HepG2 (cell line): Measurements from ENCODE around the gene CLEC10A. TPM values are rescaled to one million over a fixed set of nuclear protein-coding genes. Genes with fewer than 3 reads are reported as not detected.
A peak's percentile ranks its signal among the peaks of the same experiment; 100 is the strongest.

Source experiments
- AKAP8 ChIP-seq: sonication (generic); formaldehyde crosslinking; IDR thresholded peaks from 2 replicates; pipeline ENCODE4 v1.5.1; 2020; ENCODE audit warnings: mild to moderate bottlenecking, missing genetic modification reagents
- ASH2L ChIP-seq: fragments of 300-600, 200-600 bp; sonication (generic); IDR thresholded peaks from 2 replicates; pipeline ENCODE4 v1.7.0; 2017; ENCODE audit warnings: low read depth, mild to moderate bottlenecking, moderate library complexity, mixed read lengths, low read length; ENCODE audit not compliant: insufficient read length
- ATF4 ChIP-seq, 2 experiments: fragments of 450-650 bp in 1 of 2; sonication (generic) in 1 of 2; formaldehyde crosslinking; IDR thresholded peaks; 2 replicates each; pipeline versions ENCODE4 v1.5.0 to v1.8.0; 2020 to 2022; ENCODE audit warnings: mild to moderate bottlenecking in 1 of 2, missing genetic modification reagents in 1 of 2
- E2F5 ChIP-seq: sonication (generic); formaldehyde crosslinking; conservative IDR thresholded peaks from 2 replicates; pipeline ENCODE4 v1.4.0; 2020; ENCODE audit warnings: missing genetic modification reagents
- ERF ChIP-seq: IDR thresholded peaks from 2 replicates; pipeline ENCODE4 v1.6.1; 2018; ENCODE audit warnings: missing biosample characterization, missing genetic modification reagents
- HNF4A ChIP-seq: sonication (generic); formaldehyde crosslinking; IDR thresholded peaks from 2 replicates; pipeline ENCODE4 v1.4.0; 2020; ENCODE audit warnings: missing genetic modification reagents
- HNRNPK ChIP-seq: fragments of 200-400 bp; formaldehyde crosslinking; IDR thresholded peaks from 2 replicates; pipeline ENCODE4 v1.6.1; 2018; ENCODE audit warnings: low read length, low read depth, moderate library complexity, mild to moderate bottlenecking; ENCODE audit not compliant: poor library complexity, severe bottlenecking
- KDM2A ChIP-seq: sonication (generic); formaldehyde crosslinking; IDR thresholded peaks from 2 replicates; pipeline ENCODE4 v1.4.0; 2020; ENCODE audit warnings: low read depth, missing genetic modification reagents, borderline replicate concordance
- KMT2A ChIP-seq: sonication (generic); formaldehyde crosslinking; IDR thresholded peaks from 2 replicates; pipeline ENCODE4 v1.4.0; 2020; ENCODE audit warnings: missing genetic modification reagents
- ONECUT2 ChIP-seq: sonication (generic); formaldehyde crosslinking; IDR thresholded peaks from 2 replicates; pipeline ENCODE4 v1.4.0; 2020; ENCODE audit warnings: missing genetic modification reagents
- SNAI1 ChIP-seq: sonication (generic); formaldehyde crosslinking; IDR thresholded peaks from 2 replicates; pipeline ENCODE4 v1.5.0; 2020; ENCODE audit warnings: mild to moderate bottlenecking, missing genetic modification reagents, borderline replicate concordance
- SOX13 ChIP-seq, 3 experiments: fragments of 450-650 bp in 1 of 3; sonication (generic) in 1 of 3; formaldehyde crosslinking in 1 of 3; IDR thresholded peaks in 2 of 3; conservative IDR thresholded peaks in 1 of 3; 2 replicates each; pipeline versions ENCODE4 v1.5.0 to v1.6.1; 2016 to 2020; ENCODE audit warnings: antibody characterized with exemption in 1 of 3, mild to moderate bottlenecking in 1 of 3, missing compliant biosample characterization in 1 of 3, missing genetic modification reagents in 1 of 3, moderate library complexity in 1 of 3
- ZBTB34 ChIP-seq: sonication (generic); formaldehyde crosslinking; IDR thresholded peaks from 2 replicates; pipeline ENCODE4 v1.8.0; 2022; ENCODE audit warnings: mild to moderate bottlenecking, missing genetic modification reagents
- ZNF280B ChIP-seq: sonication (generic); formaldehyde crosslinking; IDR thresholded peaks from 2 replicates; pipeline ENCODE4 v1.5.0; 2020; ENCODE audit warnings: missing genetic modification reagents, mild to moderate bottlenecking, borderline replicate concordance
- ZNF282 ChIP-seq: fragments of 450-650 bp; IDR thresholded peaks from 2 replicates; pipeline ENCODE4 v1.6.1; 2018; ENCODE audit not compliant: partially characterized antibody
- ZNF430 ChIP-seq: sonication (generic); formaldehyde crosslinking; IDR thresholded peaks from 2 replicates; pipeline ENCODE4 v1.9.0; 2021; ENCODE audit warnings: mild to moderate bottlenecking, missing genetic modification reagents
- ZNF451 ChIP-seq: sonication (generic); formaldehyde crosslinking; IDR thresholded peaks from 2 replicates; pipeline ENCODE4 v1.5.0; 2020; ENCODE audit warnings: mild to moderate bottlenecking, missing genetic modification reagents
- ZNF576 ChIP-seq: sonication (generic); formaldehyde crosslinking; IDR thresholded peaks from 2 replicates; pipeline ENCODE4 v1.4.0; 2020; ENCODE audit warnings: mild to moderate bottlenecking, missing genetic modification reagents
- ZNF691 ChIP-seq: sonication (generic); formaldehyde crosslinking; IDR thresholded peaks from 2 replicates; pipeline ENCODE4 v1.4.0; 2020; ENCODE audit warnings: missing genetic modification reagents, low read depth, mild to moderate bottlenecking, borderline replicate concordance
- ZNF703 ChIP-seq: sonication (generic); formaldehyde crosslinking; IDR thresholded peaks from 2 replicates; pipeline ENCODE4 v1.5.1; 2020; ENCODE audit warnings: missing genetic modification reagents, mild to moderate bottlenecking, moderate library complexity, borderline replicate concordance
- ZNF878 ChIP-seq: sonication (generic); formaldehyde crosslinking; IDR thresholded peaks from 2 replicates; pipeline ENCODE4 v1.8.1; 2023; ENCODE audit warnings: mild to moderate bottlenecking, missing genetic modification reagents, moderate library complexity
- polyA plus RNA-seq, 8 experiments: library from polyadenylated mRNA; depleted of rRNA in 3 of 8; stranded (reverse) in 7 of 8; unstranded in 1 of 8; fragments of >200 nt; fragmentation: Illumina TruSeq in 4 of 8; extraction: Trizol in 4 of 8; gene quantifications; 2 replicates each; pipeline versions ENCODE4 v1.2.1 to v1.2.3, GENCODE V29; 2011 to 2016; ENCODE audit warnings: low read depth in 4 of 8, missing spikeins in 1 of 8, mixed read lengths in 1 of 8; ENCODE audit not compliant: insufficient read depth in 1 of 8
- total RNA-seq, 5 experiments: library from RNA; depleted of rRNA; stranded (reverse); fragments of >200 nt; fragmentation: Illumina TruSeq; extraction: Trizol; gene quantifications; 2 replicates each; pipeline ENCODE4 v1.2.3, GENCODE V29; 2016; ENCODE audit warnings: low read depth in 1 of 5

CLEC10A gene
- total and polyA plus RNA-seq, 2 of the 13 experiments (the other 11 are each of a cell fraction or from before 2014, with no cell fraction given), result 0.33 TPM; not detected in 1

GRCh38 chr17:7114875-7115614, 35.0 kb upstream of the CLEC10A start (continued):
- 0 out of 2 replicates have a peak, but pooled peaks have one; percentile 34 for TF ChIP-seq ONECUT2 (CRISPR knock-in tag)
- peak; percentile 76; the same call in 1 of the 2 replicates for TF ChIP-seq ZBTB34 (CRISPR knock-in tag)
- no peak for TF ChIP-seq KDM2A (CRISPR knock-in tag)
- 0 out of 2 replicates have a peak, but pooled peaks have one; percentile 10 for TF ChIP-seq ZNF691 (CRISPR knock-in tag)
- TF ChIP-seq ZNF282, result no peak
- peak; percentile 10; the same call in 1 of the 2 replicates for TF ChIP-seq ZNF878
- TF ChIP-seq E2F5 (CRISPR knock-in tag), result no peak
- no peak for TF ChIP-seq SNAI1 (CRISPR knock-in tag)
- peak; percentile 31; the same call in 1 of the 2 replicates for TF ChIP-seq HNF4A (CRISPR knock-in tag)
- peak; percentile 10 for TF ChIP-seq HNRNPK
- TF ChIP-seq KMT2A (CRISPR knock-in tag), result peak; percentile 44
- 0 out of 2 replicates have a peak, but pooled peaks have one; percentile 29 for TF ChIP-seq AKAP8 (CRISPR knock-in tag)
- 0 out of 2 replicates have a peak, but pooled peaks have one; percentile 21 for TF ChIP-seq ZNF451 (CRISPR knock-in tag)
- peak; percentile 63; the same call in 1 of the 2 replicates for TF ChIP-seq ZNF430 (CRISPR knock-in tag)
- no peak; the same call in 1 of the 2 replicates for TF ChIP-seq ZNF280B (CRISPR knock-in tag)
- no peak for TF ChIP-seq ZNF703 (CRISPR knock-in tag)
- no peak for TF ChIP-seq ZNF576 (CRISPR knock-in tag)
- no peak for TF ChIP-seq SOX13 (IDR thresholded peaks at IDR 0.05)
- TF ChIP-seq SOX13 (CRISPR knock-in tag; conservative IDR thresholded peaks at IDR 0.05 in 1 of 2, IDR thresholded peaks at IDR 0.05 in 1 of 2), result 0 out of 4 replicates have a peak, but pooled peaks of 1 of the 2 experiments have one; percentile 4
- peak; percentile 80 for TF ChIP-seq ERF (CRISPR knock-in tag)
- peak in 1 of 2 experiments; percentile 83; a peak in 2 of 4 replicates for TF ChIP-seq ATF4 (CRISPR knock-in tag; IDR thresholded peaks at IDR 0.05)
- peak; percentile 100 for TF ChIP-seq ASH2L
